Spleen (tissue), 11 donors: ENCODE data around the gene NDUFA7. TPM values are rescaled to one million over a fixed set of nuclear protein-coding genes. Genes with fewer than 3 reads are reported as not detected.

Source experiments
- DNase-seq: peaks from one replicate; pipeline ENCODE4 v3.0.0-alpha.2; 2020
- H3K27ac ChIP-seq, 8 donors: fragments of 200-600 bp; sonication (generic) in 7 of 8; 1 replicate in 4 of 8; 2 replicates in 4 of 8; pipeline versions ENCODE4 v1.5.0 to v1.8.0; 2016 to 2021; ENCODE audit warnings: inconsistent platforms in 4 of 8, mild to moderate bottlenecking in 4 of 8, moderate library complexity in 1 of 8
- H3K27me3 ChIP-seq, 7 donors: fragments of 200-600 bp; sonication (generic) in 6 of 7; replicated peaks in 1 of 7; 1 replicate in 4 of 7; 2 replicates in 3 of 7; pipeline versions ENCODE4 v1.5.0 to v1.8.0; 2016 to 2021; ENCODE audit warnings: inconsistent platforms in 3 of 7, mild to moderate bottlenecking in 1 of 7
- H3K36me3 ChIP-seq, 6 donors: fragments of 200-600 bp; sonication (generic) in 5 of 6; 1 replicate in 4 of 6; 2 replicates in 2 of 6; pipeline versions ENCODE4 v1.5.0 to v1.8.0; 2016 to 2021; ENCODE audit warnings: inconsistent platforms in 2 of 6
- H3K4me1 ChIP-seq, 6 donors: fragments of 200-600 bp; sonication (generic) in 5 of 6; 1 replicate in 3 of 6; 2 replicates in 3 of 6; pipeline versions ENCODE4 v1.5.0 to v1.8.0; 2016 to 2021; ENCODE audit warnings: inconsistent platforms in 3 of 6
- H3K4me3 ChIP-seq, 8 donors: fragments of 200-600 bp; sonication (generic) in 7 of 8; 1 replicate in 4 of 8; 2 replicates in 4 of 8; pipeline versions ENCODE4 v1.5.0 to v1.8.0; 2016 to 2021; ENCODE audit warnings: inconsistent platforms in 4 of 8, mild to moderate bottlenecking in 4 of 8, moderate library complexity in 2 of 8
- H3K9me3 ChIP-seq, 8 donors: fragments of 200-600 bp; sonication (generic) in 7 of 8; 1 replicate in 4 of 8; 2 replicates in 4 of 8; pipeline versions ENCODE4 v1.5.0 to v1.8.0; 2016 to 2021; ENCODE audit warnings: inconsistent platforms in 4 of 8
- CTCF ChIP-seq, 11 experiments: fragments of 200-600 bp in 7 of 11; fragments of 450-650 bp in 4 of 11; sonication (generic) in 4 of 11; IDR thresholded peaks in 8 of 11; conservative IDR thresholded peaks in 3 of 11; 1 replicate in 7 of 11; 2 replicates in 4 of 11; pipeline versions ENCODE4 v1.4.0 to v1.8.0; 2016 to 2021; ENCODE audit warnings: antibody characterized with exemption in 11 of 11, inconsistent platforms in 4 of 11, mild to moderate bottlenecking in 1 of 11
- POLR2A ChIP-seq, 3 donors: fragments of 450-650 bp; IDR thresholded peaks; one replicate each; pipeline ENCODE4 v1.5.1; 2017; ENCODE audit warnings: antibody characterized with exemption in 3 of 3, mild to moderate bottlenecking in 1 of 3
- POLR2AphosphoS5 ChIP-seq, 3 donors: sonication (generic); formaldehyde crosslinking; IDR thresholded peaks; one replicate each; pipeline ENCODE4 v1.5.1; 2017; ENCODE audit warnings: antibody characterized with exemption in 3 of 3
- WGBS, 5 donors: extraction: QIAGEN DNeasy Blood & Tissue Kit in 3 of 5; methylation state at CpG; one replicate each; pipeline versions ENCODE4 v1.1.5 to v1.1.7; 2013 to 2018; 5-methylcytosine and 5-hydroxymethylcytosine counted together
- intact Hi-C: fragments of 100-400 bp; cut with DNase I; formaldehyde crosslinking; loops from one replicate; pipeline ENCODE4 v1.15.0; 2023; ENCODE audit warnings: low total_unique reads
- polyA plus RNA-seq, 3 donors: library from polyadenylated mRNA; stranded (reverse); fragments of 200-250 nt; gene quantifications; one replicate each; pipeline ENCODE4 v1.2.1, GENCODE V29; 2013
- total RNA-seq, 7 donors: library from RNA; depleted of rRNA in 3 of 7; stranded (reverse); fragments of >200 nt in 3 of 7; fragmentation: NEBNext Ultra II Directional in 4 of 7; extraction: Animal tissue kit (Norgen Biotek cat#: 25700) in 4 of 7; gene quantifications; one replicate each; pipeline versions ENCODE4 v1.1.0 to v1.2.1, GENCODE V29; 2016 to 2021
- donor health status: healthy with polysubstance abuse.
- donor health status: DM: no; HTN: no; CAD: no; lungs with moderate emphysema.
- donor health status: DM: no; HTN: no; CAD: no.
- donor health status: Bipolar disorder and iron deficiency.
- donor health status: healthy.
- donor health status: DM: no; HTN: no; CAD: no.
- donor health status: DM: yes; HTN: yes; CAD: no.

Gene NDUFA7
- total and polyA plus RNA-seq, 10 donors, result 14.6 to 131 (median 31.1) TPM

GRCh38 chr19:8340341-8341096 is 19.3 kb upstream of the NDUFA7 start:
- WGBS, 5 donors, result 12 to 16% (median 14%) methylated on average over 14 to 15 of the region's 15 CpGs
- H3K4me3 ChIP-seq, result peak overlapping the region in 3 of 8 donors; percentile 20 to 55 (median 53)
- peak; percentile 83 for DNase-seq

DNA sequence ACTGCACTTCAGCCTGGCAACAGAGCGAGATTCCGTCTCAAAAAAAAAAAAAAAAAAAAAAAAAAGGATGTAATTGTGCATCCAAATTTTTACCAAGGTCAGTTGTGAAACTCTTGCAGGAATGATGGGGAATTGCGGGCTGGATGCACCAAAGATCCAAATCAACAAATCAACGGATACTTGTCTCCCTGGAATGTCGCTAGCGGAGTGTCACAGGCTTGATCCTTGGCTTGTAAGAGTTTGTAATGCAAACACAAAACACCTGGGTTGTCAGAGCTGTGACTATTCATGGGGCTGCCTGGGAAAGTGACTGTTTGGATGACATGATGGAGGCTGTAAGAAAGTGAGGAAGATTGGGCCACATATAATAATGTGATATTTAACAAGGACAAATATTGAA is 17.7 kb upstream of the NDUFA7 start:
- Histone ChIP-seq H3K4me3 (no peak overlapping the region), H3K27me3 (peaks cover 1 to 82% (median 39%) of the 10 kb centered on the region in 7 donors), H3K4me1 (peaks cover 7 to 96% (median 59%) of the 10 kb centered on the region in 6 donors), H3K9me3 (no peaks in the 10 kb centered on the region), H3K36me3 (peaks cover 0 to 10% (median 2%) of the 10 kb centered on the region in 6 donors), H3K27ac (peak overlapping the region in 1 of 8 donors; percentile 25)
- no peak for DNase-seq
- intact Hi-C loops, result no loop called here
- 69 to 76% (median 73%) methylated on average over 5 to 6 of the region's 6 CpGs for WGBS, 5 donors
- TF ChIP-seq CTCF (IDR thresholded peaks at IDR 0.05 in 8 of 11, conservative IDR thresholded peaks at IDR 0.05 in 3 of 11) (no peak), POLR2A (IDR thresholded peaks at IDR 0.05) (no peak), POLR2AphosphoS5 (IDR thresholded peaks at IDR 0.05) (no peak)

More at GRCh38 chr19:8340341-8341096, 19.3 kb upstream of the NDUFA7 start:
- intact Hi-C loops, result no loop called here
- Histone ChIP-seq H3K27me3 (peaks cover 0 to 82% (median 22%) of the 10 kb centered on the region in 7 donors), H3K4me1 (peaks cover 7 to 82% (median 44%) of the 10 kb centered on the region in 6 donors), H3K9me3 (no peaks in the 10 kb centered on the region), H3K27ac (peak overlapping the region in 7 of 8 donors; percentile 9 to 95 (median 88)), H3K36me3 (no peaks in the 10 kb centered on the region)
- TF ChIP-seq CTCF (IDR thresholded peaks at IDR 0.05 in 8 of 11, conservative IDR thresholded peaks at IDR 0.05 in 3 of 11), result peak in 10 of 11 experiments; percentile 18 to 67 (median 40)
- TF ChIP-seq POLR2AphosphoS5 (IDR thresholded peaks at IDR 0.05), result peak; percentile 85 to 96 (median 95)
- TF ChIP-seq POLR2A (IDR thresholded peaks at IDR 0.05), result no peak

DNA sequence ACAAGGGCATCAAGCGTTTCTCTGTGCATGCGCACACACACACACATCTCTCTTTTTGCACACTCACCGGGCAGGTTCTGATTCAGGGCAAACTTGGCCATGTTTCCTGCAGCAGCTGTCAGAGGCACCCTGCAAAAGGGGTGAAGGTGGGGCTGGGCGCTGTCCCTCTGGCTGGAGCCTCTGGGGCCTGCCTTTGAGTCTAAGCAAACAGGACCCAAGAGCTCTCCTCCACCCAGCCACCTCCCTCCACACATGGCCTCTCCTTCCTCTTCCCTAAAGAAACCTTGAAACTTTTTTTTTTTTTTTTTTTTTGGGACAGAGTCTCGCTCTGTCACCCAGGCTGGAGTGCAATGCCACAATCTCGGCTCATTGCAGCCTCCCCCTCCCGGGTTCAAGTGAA is 16.6 kb upstream of the NDUFA7 start:
- Histone ChIP-seq H3K27ac (peak overlapping the region in 5 of 8 donors; percentile 23 to 59 (median 37)), H3K36me3 (peaks cover 0 to 21% (median 4%) of the 10 kb centered on the region in 6 donors), H3K9me3 (no peaks in the 10 kb centered on the region), H3K4me3 (peak overlapping the region in 2 of 8 donors; percentile 27 to 35), H3K4me1 (peaks cover 4 to 96% (median 57%) of the 10 kb centered on the region in 6 donors), H3K27me3 (peaks cover 5 to 82% (median 43%) of the 10 kb centered on the region in 7 donors)
- no peak for DNase-seq
- 60 to 83% (median 76%) methylated on average over 6 to 7 of the region's 7 CpGs for whole genome bisulfite sequencing, 5 donors
- TF ChIP-seq POLR2AphosphoS5 (IDR thresholded peaks at IDR 0.05) (peak in 1 of 3 donors; percentile 34), POLR2A (IDR thresholded peaks at IDR 0.05) (no peak)
- intact Hi-C loops, result no loop called here

- Histone ChIP-seq H3K27ac (peak overlapping the region in 3 of 8 donors; percentile 37 to 59 (median 57)), H3K36me3 (peaks cover 0 to 30% (median 4%) of the 10 kb centered on the region in 6 donors), H3K27me3 (peaks cover 5 to 73% (median 36%) of the 10 kb centered on the region in 7 donors), H3K9me3 (no peaks in the 10 kb centered on the region), H3K4me1 (peaks cover 4 to 86% (median 52%) of the 10 kb centered on the region in 6 donors), H3K4me3 (peak overlapping the region in 2 of 8 donors; percentile 27 to 71)
- intact Hi-C loops, result no loop called here
- DNase-seq, result no peak
- TF ChIP-seq POLR2A (IDR thresholded peaks at IDR 0.05), result no peak
- no peak for TF ChIP-seq POLR2AphosphoS5 (IDR thresholded peaks at IDR 0.05)
- TF ChIP-seq CTCF (IDR thresholded peaks at IDR 0.05 in 8 of 11, conservative IDR thresholded peaks at IDR 0.05 in 3 of 11), result no peak
- WGBS, 5 donors, result 29 to 48% (median 35%) methylated on average over 8 of the region's 8 CpGs
Observed at GRCh38 chr19:8336660-8337059, 15.5 kb upstream of the NDUFA7 start.
